ENCODE data around the gene IL17F.
"Not testable (repeated sequence)": the region's sequence is repeated elsewhere in the genome, so short reads cannot be mapped to it uniquely, and the experiment has no call there.

IL17F gene

DNA sequence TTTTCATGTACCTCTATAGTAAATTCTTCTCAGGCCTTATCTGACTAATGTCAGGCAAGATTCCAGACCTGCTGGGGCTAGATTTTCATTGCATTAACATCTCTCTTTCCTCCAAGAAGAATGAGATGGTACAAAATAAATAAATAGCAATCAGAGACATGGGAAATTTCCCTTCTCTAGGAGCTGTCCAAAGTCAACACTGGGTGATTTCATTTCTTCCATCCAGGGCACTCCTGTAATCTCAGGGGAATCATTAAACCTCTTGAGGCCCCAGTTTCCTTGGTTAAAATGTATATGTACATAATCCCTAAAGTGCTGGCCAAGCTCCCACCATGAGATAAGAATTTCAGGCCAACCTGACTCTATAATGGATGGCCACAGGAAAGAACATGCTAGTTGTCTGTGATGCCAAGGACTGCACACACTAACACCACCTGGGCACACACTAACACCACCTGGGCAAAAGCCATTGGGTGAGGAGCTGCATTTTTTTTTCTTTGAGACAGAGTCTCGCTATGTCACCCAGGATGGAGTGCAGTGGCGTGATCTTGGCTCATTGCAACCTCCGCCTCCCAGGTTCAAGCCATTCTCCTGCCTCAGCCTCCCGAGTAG lies 912 bp downstream of the IL17F start:
- DNase-seq: no peak

GRCh38 chr6:52241819-52242218 lies 2.5 kb downstream of the IL17F start:
- no peak for DNase-seq

DNA sequence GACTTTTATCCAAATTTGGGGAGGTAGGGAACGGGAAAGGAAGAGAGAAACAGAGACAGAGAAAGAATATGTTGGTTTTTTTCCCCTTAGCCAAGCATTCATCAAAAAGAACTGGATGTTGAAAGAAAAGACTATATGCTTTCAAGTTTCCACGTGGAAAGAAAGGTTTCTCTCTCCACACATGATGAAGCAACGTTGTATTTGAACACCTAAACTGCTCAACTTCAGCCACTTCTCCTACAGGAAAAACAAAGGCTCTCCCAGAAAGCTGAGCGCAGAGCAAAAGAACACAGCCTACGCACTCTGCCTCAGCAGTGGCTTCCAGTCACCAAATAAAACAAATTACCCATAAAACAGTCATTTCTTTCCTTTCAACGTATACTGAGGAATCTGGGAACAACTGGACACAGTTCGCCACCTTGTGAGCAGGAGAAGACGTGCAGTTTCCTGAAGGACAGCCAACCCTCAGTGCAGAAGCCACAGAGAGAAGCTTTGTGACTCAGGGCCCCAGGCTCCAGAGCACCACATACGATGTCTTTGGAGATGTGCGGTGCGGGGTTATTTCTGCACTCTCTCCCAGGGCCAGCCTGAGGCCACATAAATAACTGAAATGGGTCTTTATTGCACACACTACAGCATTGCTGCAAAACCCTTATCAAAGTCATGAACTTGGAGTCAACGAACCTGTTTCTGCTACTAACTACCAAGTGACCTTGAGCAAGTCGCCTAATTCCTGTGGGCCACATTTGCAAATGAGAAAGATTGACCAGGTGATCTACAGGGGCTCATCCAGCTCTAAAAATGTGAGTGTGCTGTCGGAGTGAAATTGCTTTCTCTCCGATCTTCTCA lies 10.1 kb downstream of the IL17F start:
- peak in 1 of 2 experiments; percentile 47 for DNase-seq

GRCh38 chr6:52233005-52233404 lies 11.3 kb downstream of the IL17F start:
- DNase-seq: no peak

DNA sequence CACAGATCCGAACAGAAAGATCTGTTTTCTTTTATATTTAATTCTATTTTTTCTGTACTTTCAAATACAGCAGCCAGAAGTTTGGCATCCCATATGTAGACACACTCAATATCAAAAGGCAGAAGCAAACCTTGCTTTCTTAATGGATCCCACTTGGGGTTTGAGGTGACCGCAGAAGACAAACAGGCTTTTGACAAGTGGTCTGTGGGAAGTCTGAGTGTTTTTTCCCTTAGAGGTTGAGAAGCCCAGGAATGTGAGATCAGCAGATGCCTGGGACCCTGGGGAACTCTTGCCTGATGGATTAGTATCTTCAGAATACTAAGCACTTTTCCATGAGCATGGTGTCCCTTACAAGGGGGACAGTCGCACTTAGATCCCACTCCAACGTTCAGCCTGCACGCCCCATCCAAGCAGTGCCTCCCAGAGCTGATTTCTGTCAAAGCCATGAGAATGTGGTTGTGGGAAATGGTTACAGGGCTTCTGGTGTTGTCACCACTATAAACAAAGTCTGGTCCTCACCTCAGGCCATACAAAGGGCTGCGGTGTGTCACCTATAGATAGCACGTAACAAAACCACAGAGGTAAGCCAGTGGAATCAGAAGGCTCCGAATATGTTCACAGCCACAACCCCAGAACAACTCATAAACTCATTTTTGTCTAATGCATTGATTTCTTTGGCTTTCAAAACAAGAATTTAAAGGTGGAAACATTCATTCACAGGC lies 12.7 kb downstream of the IL17F start:
- DNase-seq: no peak

DNA sequence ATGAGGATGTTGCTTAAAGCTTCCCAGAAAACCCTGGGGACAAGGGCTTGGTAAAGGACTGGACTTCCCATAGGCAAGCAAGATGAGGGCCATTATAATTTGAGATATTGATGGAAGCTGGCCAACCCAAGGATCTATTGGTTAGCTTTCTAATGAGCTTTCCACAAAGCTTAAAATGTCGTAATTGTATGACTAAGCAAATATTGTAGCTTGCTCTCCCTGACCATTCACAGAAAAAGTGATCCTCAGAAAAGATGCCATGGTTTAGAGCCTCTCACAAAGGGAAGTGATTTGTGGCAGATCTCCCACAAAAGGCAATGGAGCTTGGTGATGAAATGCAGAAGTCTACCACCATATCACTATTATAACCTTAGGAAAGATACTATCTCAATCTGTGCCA lies 13.6 kb downstream of the IL17F start:
- no peak for DNase-seq

DNA sequence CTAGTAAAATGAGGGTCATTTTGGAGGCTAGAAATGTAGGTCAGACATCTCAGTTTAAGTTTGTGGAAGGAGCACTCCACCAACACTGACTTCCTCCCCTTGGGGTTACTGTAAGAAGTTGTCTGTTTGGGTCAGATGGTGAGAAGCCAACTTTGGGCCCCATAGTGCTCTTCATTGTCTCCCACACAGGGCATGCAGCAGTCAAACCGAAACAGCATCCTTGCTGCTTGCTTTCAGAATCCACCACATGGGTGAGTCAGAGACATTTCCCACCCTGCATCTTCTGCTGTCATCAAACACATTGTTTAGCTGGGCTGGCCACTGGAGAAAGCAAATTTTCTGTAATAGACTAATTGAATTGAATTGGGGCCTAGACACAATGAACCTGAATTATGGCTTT lies 16.8 kb downstream of the IL17F start:
- no peak for DNase-seq

DNA sequence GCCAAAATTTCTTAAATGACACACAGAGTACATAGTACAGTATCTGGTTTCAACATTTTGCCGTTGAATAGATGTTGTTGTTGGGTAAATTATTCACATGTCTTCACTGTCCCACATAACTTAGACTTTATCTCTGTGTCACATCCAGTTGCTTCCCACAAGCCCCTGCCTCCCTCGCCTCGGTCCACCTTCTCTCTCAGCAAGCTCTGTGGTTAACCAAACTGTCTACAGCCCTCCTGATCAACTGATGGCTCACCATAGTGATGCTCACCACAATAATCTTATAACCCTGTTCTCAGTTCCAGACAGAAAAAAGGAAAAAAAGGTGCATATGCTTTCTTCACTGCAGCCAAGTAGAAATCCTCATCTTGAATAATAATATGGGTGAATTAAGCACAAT lies 23.0 kb downstream of the IL17F start:
- no peak for DNase-seq

DNA sequence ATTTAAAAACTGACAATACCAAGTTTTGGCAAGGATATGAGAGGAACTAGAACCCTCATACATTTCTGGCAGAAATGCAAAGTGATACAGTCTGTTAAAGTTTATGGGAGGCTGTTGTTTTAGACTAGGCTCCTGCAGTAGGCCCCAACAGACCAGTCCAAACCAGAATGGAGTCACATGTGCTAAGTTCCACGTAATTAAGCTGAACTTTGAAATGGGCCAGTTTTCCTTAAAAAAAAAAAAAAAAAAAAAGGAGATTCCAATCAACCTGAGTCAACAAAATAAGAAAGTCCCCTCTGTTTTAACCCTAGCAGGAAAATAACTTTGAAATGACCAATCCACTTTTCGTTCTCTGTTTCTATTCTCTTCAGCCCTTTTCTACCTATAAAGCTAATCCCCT lies 26.5 kb downstream of the IL17F start:
- DNase-seq: no peak

GRCh38 chr6:52216932-52217575 lies 27.2 kb downstream of the IL17F start:
- DNase-seq: no peak

- no peak for DNase-seq
Observed at GRCh38 chr6:52215787-52216186, 28.5 kb downstream of the IL17F start.

DNA sequence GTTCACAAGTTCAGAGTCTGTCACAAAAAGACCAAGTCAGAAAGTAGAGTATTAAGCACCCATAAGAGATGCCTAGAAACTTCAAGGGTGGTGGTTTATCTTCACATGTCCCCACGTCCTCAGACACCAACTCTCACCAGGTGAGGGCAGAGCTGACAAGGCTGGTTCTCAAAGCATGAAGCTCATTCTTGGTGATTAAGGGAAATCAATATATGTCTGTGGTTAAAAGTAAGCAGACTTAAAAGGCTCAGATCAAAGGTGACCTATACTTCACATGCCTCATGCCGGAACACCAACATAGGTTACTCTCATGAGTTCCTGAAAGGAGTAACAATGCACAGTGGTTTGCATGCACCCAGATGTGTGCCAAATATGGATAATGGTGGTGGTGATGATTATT lies 31.2 kb downstream of the IL17F start:
- no peak for DNase-seq

GRCh38 chr6:52210227-52210626 lies 34.1 kb downstream of the IL17F start:
- DNase-seq: no peak

- DNase-seq: no peak
Observed at GRCh38 chr6:52209770-52210169, 34.5 kb downstream of the IL17F start.

GRCh38 chr6:52208612-52209011 lies 35.7 kb downstream of the IL17F start:
- DNase-seq: no peak

GRCh38 chr6:52207066-52207465 lies 37.2 kb downstream of the IL17F start:
- DNase-seq: no peak

GRCh38 chr6:52201493-52201892 lies 42.8 kb downstream of the IL17F start:
- no peak for DNase-seq

DNA sequence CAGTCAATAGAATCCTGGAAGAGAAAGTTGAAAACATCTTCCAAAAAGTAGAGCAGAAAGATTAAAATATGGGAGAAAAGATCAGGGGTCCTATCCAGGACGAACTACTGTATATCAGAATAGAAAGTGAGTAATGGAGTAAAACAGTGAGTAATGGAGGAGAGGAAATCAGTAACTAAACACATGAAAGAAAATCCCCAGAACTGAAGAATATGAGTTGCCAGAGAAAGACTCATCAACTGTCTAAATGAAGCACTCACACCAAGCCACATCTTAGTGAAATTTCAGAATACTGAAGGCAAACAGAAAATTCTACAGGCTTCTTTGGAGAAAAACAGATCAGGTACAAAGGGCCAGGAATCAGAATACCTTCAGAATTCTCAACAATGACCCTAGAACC lies 43.3 kb downstream of the IL17F start:
- DNase-seq: no peak

DNA sequence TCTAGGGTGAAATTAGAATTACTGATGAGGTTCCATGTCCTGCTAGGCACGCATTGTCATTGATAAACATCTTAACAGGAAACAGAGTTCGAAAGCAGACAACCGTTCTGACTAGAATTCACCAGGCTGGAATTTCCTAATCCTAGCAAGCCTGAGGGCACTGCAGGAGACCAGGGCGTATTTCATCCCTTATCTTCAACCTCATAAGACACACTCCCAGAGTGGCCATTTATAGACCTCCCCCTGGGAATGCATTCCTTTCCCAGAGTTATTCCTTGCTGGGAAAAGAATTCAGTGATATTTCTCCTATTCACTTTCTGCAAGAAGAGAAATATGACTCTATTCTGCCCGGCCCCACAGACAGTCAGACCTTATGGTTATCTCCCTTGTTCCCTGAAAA lies 44.2 kb downstream of the IL17F start:
- DNase-seq: not testable (repeated sequence)

DNA sequence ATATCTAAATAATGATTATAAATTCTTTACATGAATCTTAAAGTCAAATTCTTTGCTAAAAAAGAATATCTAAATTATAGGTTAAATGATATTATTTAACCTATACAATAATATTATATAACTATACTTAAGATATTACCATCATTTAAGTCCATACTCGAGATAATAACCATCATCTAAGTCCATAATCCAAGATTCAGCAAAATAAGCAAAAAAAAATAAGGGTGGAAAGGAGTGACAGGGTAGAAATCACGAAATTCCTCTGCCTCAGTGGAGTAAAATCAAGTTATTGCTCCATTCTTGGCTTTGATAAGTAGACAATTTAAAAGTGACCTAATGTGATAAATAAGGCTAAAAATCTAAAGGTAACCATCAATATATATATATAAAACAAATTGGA lies 48.4 kb downstream of the IL17F start:
- DNase-seq: no peak

- DNase-seq: no peak
Observed at GRCh38 chr6:52191824-52192223, 52.5 kb downstream of the IL17F start.

GRCh38 chr6:52190409-52190808 lies 53.9 kb downstream of the IL17F start:
- DNase-seq: no peak

DNA sequence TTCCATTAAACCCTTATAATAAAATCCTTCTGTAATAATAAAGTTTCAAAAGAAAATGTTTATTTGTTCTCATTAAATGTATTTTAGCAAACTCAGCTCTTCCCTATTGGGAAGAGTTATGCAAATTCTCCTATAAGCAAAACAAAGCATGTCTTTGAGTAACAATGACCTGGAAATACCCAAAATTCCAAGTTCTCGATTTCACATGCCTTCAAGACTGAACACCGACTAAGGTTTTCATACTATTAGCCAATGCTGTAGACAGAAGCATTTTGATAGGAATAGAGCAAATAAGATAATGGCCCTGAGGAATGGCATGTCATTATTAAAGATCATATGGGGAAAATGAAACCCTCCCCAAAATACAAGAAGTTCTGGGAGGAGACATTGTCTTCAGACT lies 54.3 kb downstream of the IL17F start:
- no peak for DNase-seq

- no peak for DNase-seq
Observed at GRCh38 chr6:52187098-52187497, 57.2 kb downstream of the IL17F start.

Measured in SW 1271 (cell line).